Nephron (organoid): ENCODE measurements around the gene RAB39A.
A peak's percentile ranks its signal among the peaks of the same experiment; 100 is the strongest.

ENCODE experiments used
- H3K27ac Mint-ChIP-seq, 3 experiments: 2 replicates each; pipeline ENCODE4 v1.8.0; 2020; ENCODE audit warnings: mixed read lengths in 3 of 3, mild to moderate bottlenecking in 2 of 3, moderate library complexity in 1 of 3
- H3K27me3 Mint-ChIP-seq: 2 replicates; pipeline ENCODE4 v1.8.0; 2021; ENCODE audit warnings: low read depth, mild to moderate bottlenecking, moderate library complexity, mixed read lengths
- H3K36me3 Mint-ChIP-seq: 2 replicates; pipeline ENCODE4 v1.8.0; 2020; ENCODE audit warnings: low read depth, mixed read lengths
- H3K4me1 Mint-ChIP-seq: 2 replicates; pipeline ENCODE4 v1.8.0; 2020; ENCODE audit warnings: mixed read lengths
- H3K4me3 Mint-ChIP-seq, 3 experiments: 2 replicates each; pipeline ENCODE4 v1.8.0; 2020; ENCODE audit warnings: mild to moderate bottlenecking in 3 of 3, mixed read lengths in 3 of 3, moderate library complexity in 2 of 3
- H3K9me3 Mint-ChIP-seq: 2 replicates; pipeline ENCODE4 v1.8.0; 2020; ENCODE audit warnings: mixed read lengths
- CTCF ChIP-seq, 3 experiments: fragments of 200-600 bp; sonication (generic); IDR thresholded peaks; one replicate each; pipeline ENCODE4 v1.5.0; 2021; ENCODE audit warnings: antibody characterized with exemption in 3 of 3; ENCODE audit not compliant: unreplicated experiment in 3 of 3

Gene RAB39A

GRCh38 chr11:108007819-108008218 is 79.6 kb downstream of the RAB39A start:
- TF ChIP-seq CTCF (IDR thresholded peaks at IDR 0.05; ENCODE audit: unreplicated experiment in 3 of 3): no peak
- no peaks in the 10 kb centered on the region for H3K36me3 Mint-ChIP-seq
- H3K27me3 Mint-ChIP-seq: no peaks in the 10 kb centered on the region
- H3K27ac Mint-ChIP-seq: peak overlapping the region in 2 of 3 experiments; percentile 100
- peak overlapping the region; percentile 97 to 100 (median 100) for H3K4me3 Mint-ChIP-seq
- H3K9me3 Mint-ChIP-seq: no peaks in the 10 kb centered on the region
- peaks cover 6% of the 10 kb centered on the region for H3K4me1 Mint-ChIP-seq

- peaks cover 6% of the 10 kb centered on the region for H3K4me1 Mint-ChIP-seq
- H3K36me3 Mint-ChIP-seq: no peaks in the 10 kb centered on the region
- peak within 1 kb of the TSS; percentile 97 to 100 (median 100) for H3K4me3 Mint-ChIP-seq
- TF ChIP-seq CTCF (IDR thresholded peaks at IDR 0.05; ENCODE audit: unreplicated experiment in 3 of 3): peak; percentile 88 to 96 (median 94)
- H3K9me3 Mint-ChIP-seq: no peaks in the 10 kb centered on the region
- peak within 1 kb of the TSS; percentile 97 to 100 (median 100) for H3K27ac Mint-ChIP-seq
- H3K27me3 Mint-ChIP-seq: no peaks in the 10 kb centered on the region
These were observed 80.6 kb downstream of the RAB39A start, which contains the start of gene CUL5 for GRCh38 chr11:108008656-108009496. CUL5 (plus strand) TSS chr11:108008898; CDS start chr11:108009349, 451 bp downstream.

- no peaks in the 10 kb centered on the region for H3K36me3 Mint-ChIP-seq
- H3K9me3 Mint-ChIP-seq: no peaks in the 10 kb centered on the region
- H3K27me3 Mint-ChIP-seq: no peaks in the 10 kb centered on the region
- peak overlapping the region; percentile 97 to 100 (median 100) for H3K27ac Mint-ChIP-seq
- H3K4me3 Mint-ChIP-seq: peak overlapping the region; percentile 97 to 100 (median 100)
- TF ChIP-seq CTCF (IDR thresholded peaks at IDR 0.05; ENCODE audit: unreplicated experiment in 3 of 3): no peak
- peaks cover 6% of the 10 kb centered on the region for H3K4me1 Mint-ChIP-seq
These were observed 81.5 kb downstream of the RAB39A start for GRCh38 chr11:108009497-108010370.

- H3K36me3 Mint-ChIP-seq: peaks cover 8% of the 10 kb centered on the region
- no peaks in the 10 kb centered on the region for H3K9me3 Mint-ChIP-seq
- no peak overlapping the region for H3K4me3 Mint-ChIP-seq
- no peak for TF ChIP-seq CTCF (IDR thresholded peaks at IDR 0.05; ENCODE audit: unreplicated experiment in 3 of 3)
- no peaks in the 10 kb centered on the region for H3K27me3 Mint-ChIP-seq
- no peak overlapping the region for H3K27ac Mint-ChIP-seq
- peaks cover 18% of the 10 kb centered on the region for H3K4me1 Mint-ChIP-seq
These were observed 84.0 kb downstream of the RAB39A start for GRCh38 chr11:108012139-108012725.
